ENCODE results near the gene BLTP3B.
"Not testable (repeated sequence)": the region's sequence is repeated elsewhere in the genome, so short reads cannot be mapped to it uniquely, and the experiment has no call there.

The BLTP3B gene

GRCh38 chr12:100142851-100143559 is at the start of gene BLTP3B:
TSS of gene BLTP3B (minus strand) at chr12:100142874. CDS start at chr12:100142635, 239 bp downstream.
- DNase-seq: peak in 12 of 14 donors; percentile 53 to 95 (median 83)

- DNase-seq: no peak
Observed at GRCh38 chr12:100189636-100190394, 47.1 kb upstream of the BLTP3B start.

- DNase-seq: not testable (repeated sequence)
Observed at GRCh38 chr12:100188888-100189635, 46.4 kb upstream of the BLTP3B start.

- DNase-seq: no peak
Observed at GRCh38 chr12:100187857-100188519, 45.3 kb upstream of the BLTP3B start.

- no peak for DNase-seq
Observed at GRCh38 chr12:100187068-100187467, 44.4 kb upstream of the BLTP3B start.

- no peak for DNase-seq
Observed at GRCh38 chr12:100186071-100186470, 43.4 kb upstream of the BLTP3B start.

- peak in 7 of 14 donors; percentile 7 to 49 (median 25) for DNase-seq
Observed at GRCh38 chr12:100185361-100185894, 42.8 kb upstream of the BLTP3B start.

- DNase-seq: no peak
Observed at GRCh38 chr12:100184549-100185145, 42.0 kb upstream of the BLTP3B start.

- no peak for DNase-seq
Observed at GRCh38 chr12:100179252-100179651, 36.6 kb upstream of the BLTP3B start.

- DNase-seq: not testable (repeated sequence)
Observed at GRCh38 chr12:100176493-100176892, 33.8 kb upstream of the BLTP3B start.

- no peak for DNase-seq
Observed at GRCh38 chr12:100174495-100174894, 31.8 kb upstream of the BLTP3B start.

GRCh38 chr12:100173111-100173510 is 30.4 kb upstream of the BLTP3B start:
- no peak for DNase-seq

GRCh38 chr12:100171248-100171647 is 28.6 kb upstream of the BLTP3B start:
- DNase-seq: no peak

GRCh38 chr12:100170313-100170858 is 27.7 kb upstream of the BLTP3B start:
- DNase-seq: peak in 3 of 14 donors; percentile 28 to 57 (median 29)

- DNase-seq: no peak
Observed at GRCh38 chr12:100169345-100169744, 26.7 kb upstream of the BLTP3B start.

- DNase-seq: no peak
Observed at GRCh38 chr12:100168562-100168961, 25.9 kb upstream of the BLTP3B start.

GRCh38 chr12:100166232-100166631 is 23.6 kb upstream of the BLTP3B start:
- no peak for DNase-seq

- no peak for DNase-seq
Observed at GRCh38 chr12:100165356-100165755, 22.7 kb upstream of the BLTP3B start.

GRCh38 chr12:100164153-100164704 is 21.6 kb upstream of the BLTP3B start:
- no peak for DNase-seq

- peak in 9 of 14 donors; percentile 26 to 76 (median 61) for DNase-seq
Observed at GRCh38 chr12:100163416-100164152, 20.9 kb upstream of the BLTP3B start.

Measured in C1 segment of cervical spinal cord (tissue), 14 donors.